Uterus (tissue), 4 donors: Measurements from ENCODE around the gene RANBP17. TPM values are rescaled to one million over a fixed set of nuclear protein-coding genes. Genes with fewer than 3 reads are reported as not detected.
A peak's percentile ranks its signal among the peaks of the same experiment; 100 is the strongest.

Source experiments
- DNase-seq, 2 donors: peaks; one replicate each; pipeline ENCODE4 v3.0.0-alpha.2; 2019 to 2020
- H3K27ac ChIP-seq, 2 donors: fragments of 200-600 bp; sonication (generic); 1 replicate in 1 of 2; 2 replicates in 1 of 2; pipeline ENCODE4 v1.5.1; 2016 to 2018
- H3K27me3 ChIP-seq, 2 donors: fragments of 200-600 bp; sonication (generic); one replicate each; pipeline ENCODE4 v1.5.1; 2018 to 2019; ENCODE audit warnings: control low read depth in 1 of 2
- H3K36me3 ChIP-seq, 2 donors: fragments of 200-600 bp; sonication (generic); one replicate each; pipeline ENCODE4 v1.5.1; 2019; ENCODE audit warnings: control low read depth in 1 of 2
- H3K4me1 ChIP-seq, 2 donors: fragments of 200-600 bp; sonication (generic); one replicate each; pipeline ENCODE4 v1.5.1; 2018 to 2019; ENCODE audit warnings: control low read depth in 1 of 2
- H3K4me3 ChIP-seq, 2 donors: fragments of 200-600 bp; sonication (generic); 1 replicate in 1 of 2; 2 replicates in 1 of 2; pipeline ENCODE4 v1.5.1; 2018 to 2019; ENCODE audit warnings: mild to moderate bottlenecking in 1 of 2
- H3K9me3 ChIP-seq, 2 donors: fragments of 200-600 bp; sonication (generic); one replicate each; pipeline ENCODE4 v1.5.1; 2019; ENCODE audit warnings: control low read depth in 1 of 2
- POLR2A ChIP-seq, 2 donors: fragments of 450-650 bp; IDR thresholded peaks; one replicate each; pipeline ENCODE4 v1.6.1; 2016; ENCODE audit warnings: antibody characterized with exemption in 2 of 2, mild to moderate bottlenecking in 1 of 2, moderate library complexity in 1 of 2
- intact Hi-C: fragments of 100-400 bp; cut with DNase I; formaldehyde crosslinking; loops from one replicate; pipeline ENCODE4 v1.15.1; 2023; ENCODE audit warnings: low total_unique reads
- total RNA-seq, 4 donors: library from RNA; depleted of rRNA in 3 of 4; stranded (reverse); fragments of >200 nt in 3 of 4; gene quantifications; one replicate each; pipeline versions ENCODE4 v1.1.0 to v1.2.4, GENCODE V29; 2014 to 2023
- TF ChIP-seq, protein P1 (sequence below), 4 experiments: fragments of 200-600 bp in 2 of 4; fragments of 450-650 bp in 2 of 4; sonication (generic) in 2 of 4; IDR thresholded peaks; one replicate each; pipeline ENCODE4 v1.5.1; 2016 to 2019; ENCODE audit warnings: antibody characterized with exemption in 4 of 4, mild to moderate bottlenecking in 2 of 4, moderate library complexity in 1 of 4
- donor health status: DM: yes; HTN: yes; CAD: no.

Gene RANBP17
- 10 to 100 TPM in 2 of 4 donors, 1 to 10 TPM in 2; 1.8 to 72.8 (median 7.6) TPM for total RNA-seq

GRCh38 chr5:170861917-170862766 is at the start of gene RANBP17:
Gene RANBP17 (plus strand): TSS chr5:170862018.
- Histone ChIP-seq H3K4me1 (no peaks in the 10 kb centered on the region), H3K27me3 (no peaks in the 10 kb centered on the region), H3K36me3 (no peaks in the 10 kb centered on the region), H3K4me3 (peak within 1 kb of the TSS; percentile 1 to 50), H3K27ac (no peak within 1 kb of the TSS), H3K9me3 (peaks cover 0 to 13% of the 10 kb centered on the region in 2 donors)
- intact Hi-C loops, result no loop called here
- no peak for TF ChIP-seq POLR2A (IDR thresholded peaks at IDR 0.05)
- TF ChIP-seq, protein P1, sequence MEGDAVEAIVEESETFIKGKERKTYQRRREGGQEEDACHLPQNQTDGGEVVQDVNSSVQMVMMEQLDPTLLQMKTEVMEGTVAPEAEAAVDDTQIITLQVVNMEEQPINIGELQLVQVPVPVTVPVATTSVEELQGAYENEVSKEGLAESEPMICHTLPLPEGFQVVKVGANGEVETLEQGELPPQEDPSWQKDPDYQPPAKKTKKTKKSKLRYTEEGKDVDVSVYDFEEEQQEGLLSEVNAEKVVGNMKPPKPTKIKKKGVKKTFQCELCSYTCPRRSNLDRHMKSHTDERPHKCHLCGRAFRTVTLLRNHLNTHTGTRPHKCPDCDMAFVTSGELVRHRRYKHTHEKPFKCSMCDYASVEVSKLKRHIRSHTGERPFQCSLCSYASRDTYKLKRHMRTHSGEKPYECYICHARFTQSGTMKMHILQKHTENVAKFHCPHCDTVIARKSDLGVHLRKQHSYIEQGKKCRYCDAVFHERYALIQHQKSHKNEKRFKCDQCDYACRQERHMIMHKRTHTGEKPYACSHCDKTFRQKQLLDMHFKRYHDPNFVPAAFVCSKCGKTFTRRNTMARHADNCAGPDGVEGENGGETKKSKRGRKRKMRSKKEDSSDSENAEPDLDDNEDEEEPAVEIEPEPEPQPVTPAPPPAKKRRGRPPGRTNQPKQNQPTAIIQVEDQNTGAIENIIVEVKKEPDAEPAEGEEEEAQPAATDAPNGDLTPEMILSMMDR (IDR thresholded peaks at IDR 0.05), result no peak
- peak in 1 of 2 donors; percentile 19 for DNase-seq

DNA sequence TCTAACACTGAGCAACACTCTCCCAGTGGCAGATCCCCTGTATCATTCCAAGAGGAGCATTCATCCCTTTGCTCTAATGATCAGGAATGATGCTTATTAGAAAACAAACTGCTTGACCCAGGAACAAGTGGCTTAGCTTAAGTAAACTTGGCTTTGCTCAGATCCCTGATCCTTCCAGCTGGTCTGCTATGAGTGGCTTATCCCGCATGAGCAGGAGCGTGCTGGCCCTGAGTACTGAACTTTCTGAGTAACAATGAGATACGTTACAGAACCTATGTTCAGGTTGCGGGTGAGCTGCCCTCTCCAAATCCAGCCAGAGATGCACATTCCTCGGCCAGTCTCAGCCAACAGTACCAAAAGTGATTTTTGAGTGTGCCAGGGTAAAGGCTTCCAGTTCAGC is 48.6 kb upstream of the RANBP17 start:
- no peaks in the 10 kb centered on the region for H3K9me3 ChIP-seq
- intact Hi-C loops, result no loop called here
- no peaks in the 10 kb centered on the region for H3K27me3 ChIP-seq
- no peaks in the 10 kb centered on the region for H3K36me3 ChIP-seq
- DNase-seq, result no peak
- no peak for TF ChIP-seq POLR2A (IDR thresholded peaks at IDR 0.05)
- TF ChIP-seq, protein P1 (IDR thresholded peaks at IDR 0.05), result no peak
- no peak overlapping the region for H3K4me3 ChIP-seq
- H3K27ac ChIP-seq, result no peak overlapping the region
- H3K4me1 ChIP-seq, result no peaks in the 10 kb centered on the region

DNA sequence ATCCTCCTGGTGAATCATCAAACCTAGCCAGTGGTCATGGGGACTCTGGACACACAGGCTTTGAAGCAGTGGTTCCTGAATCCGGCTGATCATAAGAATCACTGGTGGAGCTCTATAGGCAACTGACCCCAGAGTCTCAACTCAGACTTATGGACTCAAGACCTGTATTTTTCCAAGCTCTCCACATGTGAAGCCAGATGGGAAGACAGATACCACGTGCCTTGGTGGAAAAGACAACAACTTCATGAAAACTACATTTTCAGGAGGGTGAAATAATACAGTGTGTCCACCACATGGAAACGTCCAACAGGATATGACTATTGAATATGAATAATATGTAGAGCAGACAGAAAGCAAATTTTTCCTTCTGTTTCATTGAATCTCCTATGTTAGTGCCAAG is 44.6 kb upstream of the RANBP17 start:
- H3K27me3 ChIP-seq, result no peaks in the 10 kb centered on the region
- no peak for DNase-seq
- no peaks in the 10 kb centered on the region for H3K36me3 ChIP-seq
- H3K27ac ChIP-seq, result no peak overlapping the region
- H3K4me1 ChIP-seq, result no peaks in the 10 kb centered on the region
- TF ChIP-seq POLR2A (IDR thresholded peaks at IDR 0.05), result no peak
- TF ChIP-seq, protein P1 (IDR thresholded peaks at IDR 0.05), result no peak
- H3K4me3 ChIP-seq, result no peak overlapping the region
- no peaks in the 10 kb centered on the region for H3K9me3 ChIP-seq
- intact Hi-C loops, result no loop called here

- intact Hi-C loops, result no loop called here
- Histone ChIP-seq H3K36me3 (no peaks in the 10 kb centered on the region), H3K27ac (no peak overlapping the region), H3K27me3 (no peaks in the 10 kb centered on the region), H3K4me1 (no peaks in the 10 kb centered on the region), H3K9me3 (no peaks in the 10 kb centered on the region), H3K4me3 (no peak overlapping the region)
- DNase-seq, result no peak
- TF ChIP-seq POLR2A (IDR thresholded peaks at IDR 0.05), result no peak
- TF ChIP-seq, protein P1 (IDR thresholded peaks at IDR 0.05), result no peak
Observed at GRCh38 chr5:170818232-170818631, 43.6 kb upstream of the RANBP17 start.

- Histone ChIP-seq H3K27ac (no peak overlapping the region), H3K27me3 (no peaks in the 10 kb centered on the region), H3K36me3 (no peaks in the 10 kb centered on the region), H3K9me3 (no peaks in the 10 kb centered on the region), H3K4me1 (no peaks in the 10 kb centered on the region), H3K4me3 (no peak overlapping the region)
- DNase-seq, result no peak
- intact Hi-C loops, result no loop called here
- TF ChIP-seq, protein P1 (IDR thresholded peaks at IDR 0.05), result no peak
- TF ChIP-seq POLR2A (IDR thresholded peaks at IDR 0.05), result no peak
Observed at GRCh38 chr5:170819824-170820223, 42.0 kb upstream of the RANBP17 start.
